ENCODE measurements around the gene RUBCNL.

GRCh38 chr13:46386392-46387063, 524 bp downstream of the RUBCNL start:
- TF ChIP-seq, protein P1, sequence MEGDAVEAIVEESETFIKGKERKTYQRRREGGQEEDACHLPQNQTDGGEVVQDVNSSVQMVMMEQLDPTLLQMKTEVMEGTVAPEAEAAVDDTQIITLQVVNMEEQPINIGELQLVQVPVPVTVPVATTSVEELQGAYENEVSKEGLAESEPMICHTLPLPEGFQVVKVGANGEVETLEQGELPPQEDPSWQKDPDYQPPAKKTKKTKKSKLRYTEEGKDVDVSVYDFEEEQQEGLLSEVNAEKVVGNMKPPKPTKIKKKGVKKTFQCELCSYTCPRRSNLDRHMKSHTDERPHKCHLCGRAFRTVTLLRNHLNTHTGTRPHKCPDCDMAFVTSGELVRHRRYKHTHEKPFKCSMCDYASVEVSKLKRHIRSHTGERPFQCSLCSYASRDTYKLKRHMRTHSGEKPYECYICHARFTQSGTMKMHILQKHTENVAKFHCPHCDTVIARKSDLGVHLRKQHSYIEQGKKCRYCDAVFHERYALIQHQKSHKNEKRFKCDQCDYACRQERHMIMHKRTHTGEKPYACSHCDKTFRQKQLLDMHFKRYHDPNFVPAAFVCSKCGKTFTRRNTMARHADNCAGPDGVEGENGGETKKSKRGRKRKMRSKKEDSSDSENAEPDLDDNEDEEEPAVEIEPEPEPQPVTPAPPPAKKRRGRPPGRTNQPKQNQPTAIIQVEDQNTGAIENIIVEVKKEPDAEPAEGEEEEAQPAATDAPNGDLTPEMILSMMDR (IDR thresholded peaks at IDR 0.05): no peak
- TF ChIP-seq POLR2AphosphoS5 (IDR thresholded peaks at IDR 0.05) (no peak), EP300 (IDR thresholded peaks at IDR 0.05) (no peak), POLR2A (IDR thresholded peaks at IDR 0.05; ENCODE audit: low read depth) (no peak)
